Right lobe of liver (tissue), 6 donors: ENCODE results near the gene PDP2. TPM values are rescaled to one million over a fixed set of nuclear protein-coding genes. Genes with fewer than 3 reads are reported as not detected.

Experiments used
- ATAC-seq, 4 donors: fragments of 200-7000 bp; cut with Tn5 transposase; one replicate each; pipeline ENCODE4 v1.9.1; 2020; ENCODE audit warnings: mild to moderate bottlenecking in 4 of 4, moderate library complexity in 4 of 4
- DNase-seq, 3 donors: peaks; one replicate each; pipeline ENCODE4 v3.0.0-alpha.2; 2020
- H3K27ac ChIP-seq, 3 donors: fragments of 200-600 bp; one replicate each; pipeline ENCODE4 v1.8.0; 2022
- H3K27me3 ChIP-seq, 2 donors: fragments of 200-600 bp; one replicate each; pipeline ENCODE4 v1.8.0; 2022
- H3K36me3 ChIP-seq, 4 donors: fragments of 200-600 bp; sonication (generic) in 1 of 4; one replicate each; pipeline versions ENCODE4 v1.5.1 to v1.8.0; 2017 to 2022; ENCODE audit warnings: control low read depth in 1 of 4
- H3K4me1 ChIP-seq, 4 donors: fragments of 200-600 bp; sonication (generic) in 1 of 4; one replicate each; pipeline versions ENCODE4 v1.5.1 to v1.8.0; 2017 to 2022; ENCODE audit warnings: control low read depth in 1 of 4
- H3K4me3 ChIP-seq, 3 donors: fragments of 200-600 bp; one replicate each; pipeline ENCODE4 v1.8.0; 2022
- H3K9me3 ChIP-seq, 4 donors: fragments of 200-600 bp; sonication (generic) in 1 of 4; one replicate each; pipeline versions ENCODE4 v1.5.1 to v1.8.0; 2017 to 2022; ENCODE audit warnings: control low read depth in 1 of 4
- POLR2A ChIP-seq: fragments of 450-650 bp; IDR thresholded peaks from one replicate; pipeline ENCODE4 v1.6.1; 2017; ENCODE audit warnings: antibody characterized with exemption, mild to moderate bottlenecking
- WGBS: methylation state at CpG from one replicate; pipeline ENCODE4 v1.1.6; 2018; ENCODE audit warnings: low coverage, low lambda C conversion rate; ENCODE audit not compliant: insufficient coverage; ENCODE audit errors: missing lambda C conversion rate; 5-methylcytosine and 5-hydroxymethylcytosine counted together
- intact Hi-C, 2 donors: fragments of 100-400 bp; cut with DNase I; formaldehyde crosslinking; loops; one replicate each; pipeline versions ENCODE4 v1.11.2 to v1.14.1; 2022
- total RNA-seq, 6 experiments: library from RNA; depleted of rRNA in 2 of 6; stranded (reverse); fragments of >200 nt in 2 of 6; fragmentation: NEBNext Ultra II Directional in 3 of 6; extraction: Animal tissue kit (Norgen Biotek cat#: 25700) in 3 of 6; gene quantifications; one replicate each; pipeline versions ENCODE4 v1.1.0 to v1.2.4, GENCODE V29; 2016 to 2023
- TF ChIP-seq, protein P1 (sequence below), 4 donors: fragments of 200-600 bp in 3 of 4; fragments of 450-650 bp in 1 of 4; IDR thresholded peaks; one replicate each; pipeline versions ENCODE4 v1.5.1 to v1.8.0; 2016 to 2022; ENCODE audit warnings: antibody characterized with exemption in 4 of 4, mild to moderate bottlenecking in 2 of 4
- donor health status: DM: no; HTN: yes; CAD: no.
- donor health status: DM: no; HTN: no; CAD: no.
- donor health status: DM: no; HTN: no; CAD: no.
- donor health status: DM: no; HTN: yes; CAD: no.
- donor health status: DM: no; HTN: yes; CAD: no.

The PDP2 gene
- total RNA-seq, 6 experiments from 2014 or later = 5.1 to 15.5 (median 10.8) TPM

DNA sequence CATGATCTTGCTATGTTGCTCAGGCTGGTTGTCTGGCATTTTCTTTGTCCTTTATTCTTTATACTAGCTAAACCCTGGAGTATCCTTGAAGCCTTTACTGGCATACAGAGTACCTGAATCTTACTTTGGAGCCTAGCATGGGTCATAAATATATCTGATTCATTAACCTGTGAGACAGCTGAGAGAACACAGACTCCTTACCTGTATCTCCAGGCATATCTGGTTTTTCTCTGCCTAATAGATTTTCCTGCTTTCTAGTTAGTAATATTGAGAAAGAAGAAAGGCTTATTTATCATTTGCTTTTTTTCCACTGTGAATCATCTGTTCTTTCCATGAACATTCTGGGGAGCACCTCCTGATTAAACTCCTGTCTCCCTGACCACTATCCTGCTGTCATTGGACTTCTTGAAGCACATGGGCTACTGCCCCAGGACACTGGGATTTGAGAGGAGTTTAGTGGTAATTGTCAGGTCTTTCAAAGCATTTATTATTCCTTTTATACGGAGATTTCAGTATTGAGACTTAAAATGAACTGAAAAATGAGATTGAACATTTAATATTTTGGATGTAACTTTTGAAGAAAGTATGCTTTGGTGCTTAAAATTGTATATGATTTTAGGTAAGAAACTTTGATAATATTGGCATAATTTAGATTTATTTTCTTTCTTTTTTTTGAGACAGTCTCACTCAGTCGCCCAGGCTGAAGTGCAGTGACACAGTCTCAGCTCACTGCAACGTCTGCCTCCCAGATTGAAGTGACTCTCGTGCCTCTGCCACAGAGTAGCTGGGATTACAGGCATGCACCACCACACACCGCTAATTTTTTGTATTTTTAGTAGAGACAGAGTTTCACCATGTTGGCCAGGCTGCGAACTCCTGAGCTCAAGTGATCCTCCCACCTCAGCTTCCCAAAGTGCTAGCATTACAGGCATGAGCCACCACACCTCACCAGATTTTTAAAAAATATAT is 8.6 kb downstream of the PDP2 start:
- no peak for DNase-seq
- intact Hi-C loops = no loop called here

DNA sequence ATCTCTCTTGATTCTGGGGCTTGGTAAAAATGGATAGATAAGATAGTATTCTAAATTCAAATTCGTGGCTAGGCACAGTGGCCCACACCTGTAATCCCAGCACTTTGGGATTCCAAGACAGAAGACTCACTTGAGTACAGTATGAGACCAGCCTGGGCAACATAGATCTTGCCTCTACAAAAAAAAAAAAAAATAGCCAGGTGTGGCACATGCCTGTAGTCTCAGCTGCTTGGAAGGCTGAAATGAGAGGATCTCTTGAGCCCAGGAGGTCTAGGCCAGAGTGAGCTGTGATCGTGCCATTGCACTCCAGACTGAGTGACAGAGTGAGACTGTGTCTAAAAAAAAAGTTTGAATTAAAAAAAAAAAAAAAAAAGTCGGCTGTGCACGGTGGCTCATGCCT is 9.3 kb downstream of the PDP2 start:
- no peak for ATAC-seq
- Histone ChIP-seq H3K4me3 (no peak overlapping the region), H3K27ac (no peak overlapping the region), H3K9me3 (no peaks in the 10 kb centered on the region), H3K36me3 (peaks cover 0 to 22% (median 2%) of the 10 kb centered on the region in 4 donors), H3K27me3 (no peaks in the 10 kb centered on the region), H3K4me1 (peaks cover 0 to 4% (median 0%) of the 10 kb centered on the region in 4 donors)
- TF ChIP-seq, protein P1, sequence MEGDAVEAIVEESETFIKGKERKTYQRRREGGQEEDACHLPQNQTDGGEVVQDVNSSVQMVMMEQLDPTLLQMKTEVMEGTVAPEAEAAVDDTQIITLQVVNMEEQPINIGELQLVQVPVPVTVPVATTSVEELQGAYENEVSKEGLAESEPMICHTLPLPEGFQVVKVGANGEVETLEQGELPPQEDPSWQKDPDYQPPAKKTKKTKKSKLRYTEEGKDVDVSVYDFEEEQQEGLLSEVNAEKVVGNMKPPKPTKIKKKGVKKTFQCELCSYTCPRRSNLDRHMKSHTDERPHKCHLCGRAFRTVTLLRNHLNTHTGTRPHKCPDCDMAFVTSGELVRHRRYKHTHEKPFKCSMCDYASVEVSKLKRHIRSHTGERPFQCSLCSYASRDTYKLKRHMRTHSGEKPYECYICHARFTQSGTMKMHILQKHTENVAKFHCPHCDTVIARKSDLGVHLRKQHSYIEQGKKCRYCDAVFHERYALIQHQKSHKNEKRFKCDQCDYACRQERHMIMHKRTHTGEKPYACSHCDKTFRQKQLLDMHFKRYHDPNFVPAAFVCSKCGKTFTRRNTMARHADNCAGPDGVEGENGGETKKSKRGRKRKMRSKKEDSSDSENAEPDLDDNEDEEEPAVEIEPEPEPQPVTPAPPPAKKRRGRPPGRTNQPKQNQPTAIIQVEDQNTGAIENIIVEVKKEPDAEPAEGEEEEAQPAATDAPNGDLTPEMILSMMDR (IDR thresholded peaks at IDR 0.05) = no peak
- no peak for TF ChIP-seq POLR2A
- intact Hi-C loops = no loop called here
- no peak for DNase-seq
- WGBS = 87% methylated on average over 4 of the region's 4 CpGs

More for the DNA sequence above, 8.6 kb downstream of the PDP2 start:
- Histone ChIP-seq H3K36me3 (peaks cover 0 to 28% (median 2%) of the 10 kb centered on the region in 4 donors), H3K27me3 (no peaks in the 10 kb centered on the region), H3K9me3 (no peaks in the 10 kb centered on the region), H3K4me1 (peaks cover 0 to 4% (median 0%) of the 10 kb centered on the region in 4 donors), H3K4me3 (no peak overlapping the region), H3K27ac (no peak overlapping the region)
- TF ChIP-seq, protein P1 (IDR thresholded peaks at IDR 0.05) = no peak
- TF ChIP-seq POLR2A = no peak
- no peak for ATAC-seq
- WGBS = 97% methylated on average over 6 of the region's 6 CpGs

DNA sequence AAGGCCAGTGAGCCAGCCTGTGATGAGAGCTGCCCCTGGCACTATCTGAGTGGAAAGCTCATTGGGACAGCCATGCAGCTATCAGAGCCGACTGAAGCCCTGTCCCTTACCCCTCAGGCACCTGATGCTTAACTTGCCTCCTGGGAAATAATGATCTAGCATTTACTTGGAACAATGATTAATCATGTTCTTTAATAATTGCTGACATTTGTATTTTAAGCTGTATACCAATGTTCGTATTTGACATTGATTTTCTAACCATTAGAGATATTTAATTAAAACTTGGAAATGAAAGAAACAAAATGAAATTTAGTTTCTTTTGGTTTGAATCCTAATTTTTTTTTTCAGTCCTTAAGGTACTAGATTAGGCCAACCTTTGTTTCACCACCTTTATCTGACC is 10.5 kb downstream of the PDP2 start:
- intact Hi-C loops = no loop called here
- peaks cover 0 to 4% (median 0%) of the 10 kb centered on the region in 4 donors for H3K4me1 ChIP-seq
- 38% methylated on average over 2 of the region's 2 CpGs for WGBS
- no peak overlapping the region for H3K27ac ChIP-seq
- no peaks in the 10 kb centered on the region for H3K9me3 ChIP-seq
- peaks cover 0 to 10% (median 0%) of the 10 kb centered on the region in 4 donors for H3K36me3 ChIP-seq
- DNase-seq (no peak), ATAC-seq (peak in 2 of 4 donors; percentile 24 to 26)
- TF ChIP-seq, protein P1 (IDR thresholded peaks at IDR 0.05) = no peak
- no peak for TF ChIP-seq POLR2A
- H3K4me3 ChIP-seq = no peak overlapping the region
- H3K27me3 ChIP-seq = no peaks in the 10 kb centered on the region

DNA sequence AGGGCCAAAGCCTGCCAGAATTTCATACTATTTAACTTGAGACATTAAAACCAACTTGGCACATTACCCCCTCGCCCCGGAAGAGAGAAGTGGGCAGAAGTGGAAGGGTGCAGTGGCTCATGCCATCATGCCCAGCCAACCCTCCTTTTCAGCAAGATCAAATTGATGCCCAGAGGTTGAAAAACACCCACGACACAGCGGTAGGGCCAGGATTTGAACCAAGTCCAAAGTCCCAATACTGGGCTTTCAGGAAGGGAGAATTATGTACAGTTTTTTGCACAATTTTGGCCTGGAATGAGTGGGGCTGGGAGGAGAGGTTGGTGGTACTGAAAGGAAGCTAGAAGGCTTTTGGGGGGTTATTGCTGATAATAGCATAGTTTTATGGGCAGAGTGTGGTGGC is 11.0 kb downstream of the PDP2 start:
- TF ChIP-seq, protein P1 (IDR thresholded peaks at IDR 0.05) = no peak
- no peak for TF ChIP-seq POLR2A
- intact Hi-C loops = no loop called here
- ATAC-seq (peak; percentile 20 to 60 (median 40)), DNase-seq (no peak)
- 19% methylated on average over 4 of the region's 4 CpGs for WGBS
- Histone ChIP-seq H3K27me3 (no peaks in the 10 kb centered on the region), H3K9me3 (no peaks in the 10 kb centered on the region), H3K27ac (no peak overlapping the region), H3K4me3 (no peak overlapping the region), H3K4me1 (peaks cover 0 to 4% (median 0%) of the 10 kb centered on the region in 4 donors), H3K36me3 (peaks cover 0 to 5% (median 0%) of the 10 kb centered on the region in 4 donors)
